Stimulated activated CD4-positive, alpha-beta T cell treated with anti-CD3 and anti-CD28 coated beads, TNF-alpha, amount 100 ng/mL, for 4 hours (primary cell): Measurements from ENCODE around the gene HOXC6.
"Not testable (repeated sequence)": the region's sequence is repeated elsewhere in the genome, so short reads cannot be mapped to it uniquely, and the experiment has no call there.

Source experiments
- DNase-seq, 3 experiments: peaks; one replicate each; pipeline ENCODE4 v3.0.0-alpha.2; 2020; ENCODE audit warnings: low read depth in 3 of 3

The HOXC6 gene

GRCh38 chr12:54054742-54055194, 26.5 kb downstream of the HOXC6 start:
- no peak for DNase-seq

- DNase-seq, result no peak
These were observed 27.3 kb downstream of the HOXC6 start for GRCh38 chr12:54055552-54055951.

- DNase-seq, result no peak
These were observed 27.9 kb downstream of the HOXC6 start for GRCh38 chr12:54056110-54056509.

- DNase-seq, result no peak
These were observed 30.0 kb downstream of the HOXC6 start for GRCh38 chr12:54058128-54058768.

- DNase-seq, result no peak
These were observed 31.4 kb downstream of the HOXC6 start for GRCh38 chr12:54059668-54060067.

GRCh38 chr12:54060174-54060974, 32.1 kb downstream of the HOXC6 start:
- DNase-seq, result no peak

- DNase-seq, result no peak
These were observed 32.9 kb downstream of the HOXC6 start for GRCh38 chr12:54060975-54061778.

GRCh38 chr12:54065677-54066076, 37.4 kb downstream of the HOXC6 start:
- DNase-seq, result no peak

GRCh38 chr12:54066408-54066807, 38.2 kb downstream of the HOXC6 start:
- DNase-seq, result no peak

GRCh38 chr12:54068418-54069070, 40.3 kb downstream of the HOXC6 start:
- no peak for DNase-seq

- DNase-seq, result no peak
These were observed 43.7 kb downstream of the HOXC6 start for GRCh38 chr12:54071942-54072341.

GRCh38 chr12:54074308-54074707, 46.1 kb downstream of the HOXC6 start:
- no peak for DNase-seq

GRCh38 chr12:54075409-54075808, 47.2 kb downstream of the HOXC6 start:
- DNase-seq, result no peak

GRCh38 chr12:54075974-54076373, 47.7 kb downstream of the HOXC6 start:
- DNase-seq, result no peak

- DNase-seq, result not testable (repeated sequence)
These were observed 49.6 kb downstream of the HOXC6 start for GRCh38 chr12:54077843-54078242.

- not testable (repeated sequence) for DNase-seq
These were observed 50.9 kb downstream of the HOXC6 start for GRCh38 chr12:54079115-54079514.
